ENCODE results near the gene CCDC92B. TPM values are rescaled to one million over a fixed set of nuclear protein-coding genes. Genes with fewer than 3 reads are reported as not detected.

Gene CCDC92B
- total and polyA plus RNA-seq, 9 of the 15 experiments (the other 6 are each of a cell fraction or from before 2014, with no cell fraction given), result not detected

- no peak for TF ChIP-seq ARID4B (CRISPR knock-in tag; IDR thresholded peaks at IDR 0.05)
- TF ChIP-seq FOS (IDR thresholded peaks at IDR 0.05; ENCODE audit: extremely low read depth, insufficient read length), result no peak
Measured at GRCh38 chr17:2737693-2738092, 11.8 kb downstream of the CCDC92B start (continued).

GRCh38 chr17:2736956-2737355 lies 12.5 kb downstream of the CCDC92B start:
- Histone ChIP-seq H3K9ac (ENCODE audit: insufficient read depth in 1 of 2, low read depth in 2 of 2, low read length in 2 of 2) (no peak overlapping the region), H4K20me1 (replicated peaks; ENCODE audit: control insufficient read depth, insufficient read depth, low read length) (no peaks in the 10 kb centered on the region), H3K4me3 (no peak overlapping the region), H3K9me1 (ENCODE audit: control insufficient read depth, insufficient read depth, low read length) (no peaks in the 10 kb centered on the region), H3K4me2 (ENCODE audit: insufficient read depth, low read length) (no peak overlapping the region), H3K9me3 (replicated peaks; ENCODE audit: control insufficient read depth, insufficient read depth, low read depth, low read length) (no peaks in the 10 kb centered on the region), H3K27me3 (ENCODE audit: control insufficient read depth in 2 of 2, insufficient read depth in 2 of 2, low read length in 2 of 2) (peaks cover 0 to 10% of the 10 kb centered on the region in 2 experiments; a peak in 3 of 5 replicates), H3K79me2 (ENCODE audit: control insufficient read depth, insufficient read depth, low read length) (no peaks in the 10 kb centered on the region), H3K4me1 (replicated peaks in 1 of 2; ENCODE audit: control insufficient read depth in 2 of 2, insufficient read depth in 2 of 2, low read length in 2 of 2) (no peaks in the 10 kb centered on the region), H3K27ac (ENCODE audit: extremely low read depth, low read depth, low read length) (no peak overlapping the region), H2AFZ (ENCODE audit: low read depth, low read length) (no peak overlapping the region), H3K36me3 (ENCODE audit: control insufficient read depth, insufficient read depth, low read length) (no peaks in the 10 kb centered on the region)
- DNase-seq (ENCODE audit: extremely low read depth in 1 of 4, low spot score in 3 of 4) (no peak), FAIRE-seq (no peak), ATAC-seq (no peak)
- BruUV-seq (replicated peaks), result no TSS peak
- no peak for TF ChIP-seq SMAD2 (IDR thresholded peaks at IDR 0.05; ENCODE audit: low read depth, low read length)
- no peak for TF ChIP-seq PHTF2 (CRISPR knock-in tag; IDR thresholded peaks at IDR 0.05)
- TF ChIP-seq HNRNPH1 (optimal IDR thresholded peaks at IDR 0.05; ENCODE audit: low read depth, low read length), result no peak
- TF ChIP-seq PTRF (tag; IDR thresholded peaks at IDR 0.05), result no peak
- TF ChIP-seq SMARCA4 (IDR thresholded peaks at IDR 0.05), result no peak
- no peak for TF ChIP-seq YBX1 (IDR thresholded peaks at IDR 0.05)
- TF ChIP-seq TRIM24 (IDR thresholded peaks at IDR 0.05), result no peak
- no peak for TF ChIP-seq ADNP (tag; IDR thresholded peaks at IDR 0.05)
- CTCF ChIA-PET (ENCODE audit: low intra/inter-chr PET ratio), result no interaction called here
- WGBS (ENCODE audit: insufficient coverage, low coverage, missing lambda C conversion rate), result 0% methylated on average over 2 of the region's 3 CpGs
- in situ Hi-C loops (cut with MboI), result no loop called here
- POLR2A ChIA-PET, result interaction anchor here (0.9 kb wide), 1 partner anchor 102 kb away, joined by 3 read pairs; no protein-coding TSS in a partner anchor
- intact Hi-C loops (cut with micrococcal nuclease), result no loop called here
